ENCODE measurements around the gene DNAH3. TPM values are rescaled to one million over a fixed set of nuclear protein-coding genes. Genes with fewer than 3 reads are reported as not detected.
"Not testable (repeated sequence)": the region's sequence is repeated elsewhere in the genome, so short reads cannot be mapped to it uniquely, and the experiment has no call there.

DNAH3 gene
- total RNA-seq, 1 experiment from 2014 or later = not detected

GRCh38 chr16:21075252-21075651 is 75.4 kb downstream of the DNAH3 start:
- DNase-seq (ENCODE audit: low read depth) = no peak

GRCh38 chr16:21072976-21073375 is 77.7 kb downstream of the DNAH3 start:
- no peak for DNase-seq (ENCODE audit: low read depth)

- DNase-seq (ENCODE audit: low read depth) = peak; percentile 42
Measured at GRCh38 chr16:21071741-21072140, 78.9 kb downstream of the DNAH3 start.

DNA sequence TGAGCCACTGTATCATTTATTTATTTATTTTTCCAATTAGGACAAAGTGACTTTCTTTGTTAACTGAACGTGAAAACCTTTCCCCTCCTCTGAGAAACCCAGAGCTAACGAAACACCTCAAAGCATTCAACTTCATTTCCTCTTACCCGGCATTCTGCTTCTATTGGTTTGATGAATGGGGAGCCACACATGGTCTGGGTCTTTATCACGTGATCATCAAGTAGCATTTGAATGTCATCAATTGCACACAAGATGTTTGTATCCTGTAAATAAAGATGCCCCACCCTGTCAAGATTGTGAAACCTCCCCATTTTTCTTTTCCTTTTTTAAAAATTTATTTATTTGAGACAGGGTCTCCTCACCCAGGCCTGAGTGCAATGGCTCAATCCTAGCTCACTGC is 80.1 kb downstream of the DNAH3 start:
- DNase-seq (ENCODE audit: low read depth) = no peak

- no peak for DNase-seq (ENCODE audit: low read depth)
Measured at GRCh38 chr16:21069986-21070385, 80.7 kb downstream of the DNAH3 start.

- DNase-seq (ENCODE audit: low read depth) = no peak
Measured at GRCh38 chr16:21064203-21064602, 86.4 kb downstream of the DNAH3 start.

DNA sequence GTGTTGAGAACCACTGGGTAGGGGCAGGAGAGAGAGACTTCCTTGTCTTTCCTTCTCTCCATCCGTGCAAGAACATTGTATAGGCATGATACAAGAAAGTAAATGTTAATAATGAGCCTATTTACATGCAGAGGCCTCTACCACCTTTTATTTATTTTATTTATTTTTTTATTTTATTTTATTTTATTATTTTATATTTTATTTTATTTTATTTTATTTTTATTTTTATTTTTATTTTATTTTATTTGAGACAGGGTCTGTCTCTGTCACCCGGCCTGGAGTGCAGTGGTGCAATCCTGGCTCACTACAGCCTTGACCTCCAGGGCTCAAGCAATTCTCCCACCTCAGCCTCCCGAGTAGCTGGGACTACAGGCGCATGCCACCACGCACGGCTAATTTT is 87.3 kb downstream of the DNAH3 start:
- DNase-seq (ENCODE audit: low read depth) = not testable (repeated sequence)

GRCh38 chr16:21060027-21060510 is 90.6 kb downstream of the DNAH3 start:
- DNase-seq (ENCODE audit: low read depth) = no peak

DNA sequence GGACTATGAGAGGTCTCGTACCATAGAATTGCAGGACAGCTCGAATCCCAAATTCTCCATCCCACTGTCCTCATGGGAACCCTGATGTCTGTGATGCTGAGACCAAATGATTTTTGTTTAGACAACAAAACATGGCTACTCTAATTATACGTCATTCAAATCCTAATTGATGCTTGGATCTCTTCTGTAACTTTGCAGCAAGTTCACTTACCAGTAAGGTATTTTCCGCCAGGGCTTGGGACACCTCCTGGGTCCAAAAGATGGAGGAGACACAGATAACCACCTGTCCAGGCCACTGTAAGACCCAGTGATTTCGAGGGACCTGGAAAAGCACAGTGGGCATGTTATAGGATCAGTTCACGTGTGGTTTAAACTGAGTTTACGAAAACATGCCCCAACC is 92.8 kb downstream of the DNAH3 start:
- DNase-seq (ENCODE audit: low read depth) = no peak

DNA sequence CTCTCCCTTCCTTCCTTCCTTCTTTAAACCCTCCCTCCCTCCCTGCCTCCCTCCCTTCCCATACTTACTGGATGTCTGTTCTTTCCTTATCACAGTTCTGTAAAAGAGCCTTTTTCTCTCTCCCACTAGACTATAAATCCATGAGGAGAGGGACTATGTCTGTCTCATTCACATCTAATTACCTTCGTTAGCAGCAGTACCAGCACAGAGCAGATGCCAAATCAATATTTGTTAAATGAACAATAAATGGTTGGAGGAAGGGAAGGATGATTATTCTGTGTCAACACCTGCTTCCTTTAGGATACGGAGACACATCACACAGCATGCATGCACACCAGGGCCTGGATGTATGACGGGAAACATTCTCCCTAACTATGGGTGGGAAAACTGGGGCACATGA is 94.2 kb downstream of the DNAH3 start:
- DNase-seq (ENCODE audit: low read depth) = no peak

DNA sequence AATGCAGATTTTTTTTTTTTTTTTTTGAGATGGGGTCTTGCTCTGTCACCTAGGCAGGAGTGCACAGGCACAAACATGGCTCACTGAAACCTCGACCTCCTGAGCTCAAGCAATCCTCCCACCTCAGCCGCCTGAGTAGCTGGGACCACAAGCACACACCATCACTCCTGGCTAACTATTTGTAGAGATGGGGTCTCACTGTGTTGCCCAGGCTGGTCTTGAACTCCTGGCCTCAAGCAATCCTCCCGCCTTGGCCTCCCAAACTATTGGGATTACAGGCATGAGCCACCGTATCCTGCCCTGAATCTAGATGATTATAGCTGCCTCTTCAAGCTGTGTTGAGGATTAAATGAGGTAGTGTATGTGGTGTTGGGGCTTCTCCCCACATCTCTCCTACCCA is 94.9 kb downstream of the DNAH3 start:
- DNase-seq (ENCODE audit: low read depth) = not testable (repeated sequence)

- no peak for DNase-seq (ENCODE audit: low read depth)
Measured at GRCh38 chr16:21053590-21053989, 97.1 kb downstream of the DNAH3 start.

DNA sequence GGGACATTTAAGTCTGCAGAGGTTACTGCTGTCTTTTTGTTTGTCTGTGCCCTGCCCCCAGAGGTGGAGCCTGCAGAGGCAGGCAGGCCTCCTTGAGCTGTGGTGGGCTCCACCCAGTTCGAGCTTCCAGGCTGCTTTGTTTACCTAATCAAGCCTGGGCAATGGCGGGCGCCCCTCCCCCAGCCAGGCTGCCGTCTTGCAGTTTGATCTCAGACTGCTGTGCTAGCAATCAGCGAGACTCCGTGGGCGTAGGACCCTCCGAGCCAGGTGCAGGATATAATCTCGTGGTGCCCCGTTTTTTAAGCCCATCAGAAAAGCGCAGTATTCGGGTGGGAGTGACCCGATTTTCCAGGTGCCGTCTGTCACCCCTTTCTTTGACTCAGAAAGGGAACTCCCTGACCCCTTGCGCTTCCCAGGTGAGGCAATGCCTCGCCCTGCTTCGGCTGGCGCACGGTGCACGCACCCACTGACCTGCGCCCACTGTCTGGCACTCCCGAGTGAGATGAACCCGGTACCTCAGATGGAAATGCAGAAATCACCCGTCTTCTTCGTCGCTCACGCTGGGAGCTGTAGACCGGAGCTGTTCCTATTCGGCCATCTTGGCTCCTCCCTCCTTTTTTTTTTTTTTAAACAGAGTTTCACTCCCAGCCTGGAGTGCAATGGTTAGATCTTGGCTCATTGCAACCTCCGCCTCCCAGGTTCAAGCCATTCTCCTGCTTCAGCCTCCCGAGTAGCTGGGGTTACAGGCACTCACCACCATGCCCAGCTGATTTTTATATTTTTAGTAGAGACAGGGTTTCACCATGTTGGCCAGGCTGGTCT is 102.3 kb downstream of the DNAH3 start:
- DNase-seq (ENCODE audit: low read depth) = not testable (repeated sequence)

GRCh38 chr16:21038197-21038596 is 112.4 kb downstream of the DNAH3 start:
- DNase-seq (ENCODE audit: low read depth) = no peak

GRCh38 chr16:21037736-21038135 is 112.9 kb downstream of the DNAH3 start:
- DNase-seq (ENCODE audit: low read depth) = no peak

- DNase-seq (ENCODE audit: low read depth) = no peak
Measured at GRCh38 chr16:21037168-21037567, 113.5 kb downstream of the DNAH3 start.

DNA sequence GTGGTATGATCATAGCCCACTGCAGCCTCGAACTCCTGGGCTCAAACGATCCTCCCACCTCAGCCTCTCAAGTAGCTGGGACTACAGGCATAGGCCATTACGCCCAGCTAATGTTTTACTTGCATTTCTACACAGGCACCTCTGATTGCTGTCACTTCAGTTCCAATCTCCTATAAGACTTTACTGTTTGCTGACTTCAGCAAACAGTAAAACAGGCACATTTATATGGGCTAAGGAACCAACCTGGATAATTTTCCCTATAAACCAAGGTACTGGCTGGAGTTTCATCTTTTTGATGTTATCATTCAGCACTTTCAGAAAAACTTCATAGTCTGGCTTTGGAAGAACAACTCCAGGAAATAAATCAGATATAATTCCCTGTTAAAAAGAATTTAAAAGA is 114.2 kb downstream of the DNAH3 start:
- no peak for DNase-seq (ENCODE audit: low read depth)

- peak; percentile 17 for DNase-seq (ENCODE audit: low read depth)
Measured at GRCh38 chr16:21033704-21034103, 116.9 kb downstream of the DNAH3 start.

DNA sequence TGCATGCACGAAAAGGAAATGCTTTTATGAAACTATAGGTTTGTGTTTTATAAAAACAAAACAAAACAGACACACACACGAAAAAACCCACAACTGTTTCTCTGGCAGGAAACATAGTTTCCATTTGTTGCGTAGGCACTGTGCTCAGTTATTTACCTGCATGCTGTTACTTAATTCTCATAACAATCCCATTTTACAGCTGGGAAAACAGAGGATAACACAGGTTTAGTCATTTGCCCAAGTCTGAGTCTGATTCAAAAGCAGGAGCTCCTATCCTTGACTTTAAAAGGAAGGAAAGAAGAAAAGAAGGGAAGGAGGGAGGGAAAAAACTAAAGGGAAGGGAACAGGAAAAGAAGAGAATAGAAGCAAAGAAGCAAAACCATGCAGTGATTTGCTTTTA is 117.4 kb downstream of the DNAH3 start:
- no peak for DNase-seq (ENCODE audit: low read depth)

- DNase-seq (ENCODE audit: low read depth) = no peak
Measured at GRCh38 chr16:21028728-21029127, 121.9 kb downstream of the DNAH3 start.

- DNase-seq (ENCODE audit: low read depth) = no peak
Measured at GRCh38 chr16:21026846-21027245, 123.8 kb downstream of the DNAH3 start.

DNA sequence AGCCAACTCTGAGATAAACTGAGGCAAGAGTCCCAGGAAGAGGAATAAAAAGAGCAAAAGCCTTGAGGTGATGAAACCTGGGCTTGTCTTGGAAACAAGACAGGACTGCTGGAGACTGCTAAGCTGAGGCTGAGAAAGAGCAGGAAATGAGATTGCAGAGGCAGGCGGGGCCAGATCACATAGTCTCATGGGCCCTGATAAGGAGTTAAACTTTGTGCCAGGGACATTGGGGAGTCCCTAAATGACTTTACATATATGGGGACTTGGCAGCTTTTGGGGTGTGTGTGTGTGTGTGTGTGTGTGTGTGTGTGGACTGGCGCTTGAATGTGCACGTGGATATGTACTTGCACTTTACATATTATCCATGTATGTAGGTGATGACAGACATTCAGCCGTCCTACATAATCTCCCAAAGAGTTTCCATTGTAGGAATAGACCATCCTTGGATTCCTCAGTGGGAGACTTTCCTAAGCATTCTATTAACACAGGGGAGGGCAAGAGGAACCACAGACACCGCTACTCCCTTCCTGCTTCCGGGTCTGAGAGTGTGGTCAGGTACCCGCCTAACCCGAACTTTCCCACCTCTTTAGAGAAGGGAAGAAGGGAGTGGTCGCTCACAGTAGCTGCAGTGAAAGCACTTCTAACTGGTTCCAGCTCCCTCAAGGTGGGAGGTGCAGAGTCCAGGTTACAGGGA is 127.0 kb downstream of the DNAH3 start:
- DNase-seq (ENCODE audit: low read depth) = no peak

- DNase-seq (ENCODE audit: low read depth) = no peak
Measured at GRCh38 chr16:21021316-21021715, 129.3 kb downstream of the DNAH3 start.
